HepG2 (cell line): ENCODE data around the gene C20orf96. TPM values are rescaled to one million over a fixed set of nuclear protein-coding genes. Genes with fewer than 3 reads are reported as not detected.
A peak's percentile ranks its signal among the peaks of the same experiment; 100 is the strongest.

Experiments
- FOXA3 ChIP-seq: IDR thresholded peaks from 2 replicates; pipeline ENCODE4 v1.6.1; 2016; ENCODE audit warnings: missing genetic modification reagents, missing compliant biosample characterization
- HOXA9 ChIP-seq: sonication (generic); formaldehyde crosslinking; IDR thresholded peaks from 2 replicates; pipeline ENCODE4 v1.8.1; 2022; ENCODE audit warnings: missing genetic modification reagents, mild to moderate bottlenecking, moderate library complexity, borderline replicate concordance
- LRRFIP1 ChIP-seq: sonication (generic); formaldehyde crosslinking; conservative IDR thresholded peaks from 2 replicates; pipeline ENCODE4 v1.4.0; 2020; ENCODE audit warnings: missing genetic modification reagents
- MEIS1 ChIP-seq: sonication (generic); formaldehyde crosslinking; IDR thresholded peaks from 2 replicates; pipeline ENCODE4 v1.9.0; 2021; ENCODE audit warnings: mild to moderate bottlenecking, missing genetic modification reagents, moderate library complexity, borderline replicate concordance
- THAP8 ChIP-seq: sonication (generic); formaldehyde crosslinking; IDR thresholded peaks from 2 replicates; pipeline ENCODE4 v1.5.1; 2020; ENCODE audit warnings: missing genetic modification reagents, mild to moderate bottlenecking, borderline replicate concordance
- ZNF121 ChIP-seq: sonication (generic); formaldehyde crosslinking; IDR thresholded peaks from 2 replicates; pipeline ENCODE4 v1.5.0; 2020; ENCODE audit warnings: mild to moderate bottlenecking, missing genetic modification reagents
- ZNF274 ChIP-seq: sonication (generic); formaldehyde crosslinking; IDR thresholded peaks from 2 replicates; pipeline ENCODE4 v1.5.1; 2020; ENCODE audit warnings: mild to moderate bottlenecking, missing genetic modification reagents
- ZNF280B ChIP-seq: sonication (generic); formaldehyde crosslinking; IDR thresholded peaks from 2 replicates; pipeline ENCODE4 v1.5.0; 2020; ENCODE audit warnings: missing genetic modification reagents, mild to moderate bottlenecking, borderline replicate concordance
- ZNF292 ChIP-seq: sonication (generic); formaldehyde crosslinking; IDR thresholded peaks from 2 replicates; pipeline ENCODE4 v1.8.1; 2022; ENCODE audit warnings: mild to moderate bottlenecking, low read depth, missing genetic modification reagents, borderline replicate concordance
- ZNF30 ChIP-seq: sonication (generic); formaldehyde crosslinking; IDR thresholded peaks from 2 replicates; pipeline ENCODE4 v1.5.0; 2020; ENCODE audit warnings: mild to moderate bottlenecking, missing genetic modification reagents
- ZNF329 ChIP-seq: sonication (generic); formaldehyde crosslinking; IDR thresholded peaks from 2 replicates; pipeline ENCODE4 v1.9.0; 2021; ENCODE audit warnings: low read depth, mild to moderate bottlenecking, missing genetic modification reagents
- ZNF382 ChIP-seq: sonication (generic); formaldehyde crosslinking; IDR thresholded peaks from 2 replicates; pipeline ENCODE4 v1.5.0; 2020; ENCODE audit warnings: missing genetic modification reagents, mild to moderate bottlenecking, borderline replicate concordance
- ZNF773 ChIP-seq: sonication (generic); formaldehyde crosslinking; IDR thresholded peaks from 2 replicates; pipeline ENCODE4 v1.4.0; 2020; ENCODE audit warnings: missing genetic modification reagents, borderline replicate concordance
- polyA plus RNA-seq, 8 experiments: library from polyadenylated mRNA; depleted of rRNA in 3 of 8; stranded (reverse) in 7 of 8; unstranded in 1 of 8; fragments of >200 nt; fragmentation: Illumina TruSeq in 4 of 8; extraction: Trizol in 4 of 8; gene quantifications; 2 replicates each; pipeline versions ENCODE4 v1.2.1 to v1.2.3, GENCODE V29; 2011 to 2016; ENCODE audit warnings: low read depth in 4 of 8, missing spikeins in 1 of 8, mixed read lengths in 1 of 8; ENCODE audit not compliant: insufficient read depth in 1 of 8
- total RNA-seq, 5 experiments: library from RNA; depleted of rRNA; stranded (reverse); fragments of >200 nt; fragmentation: Illumina TruSeq; extraction: Trizol; gene quantifications; 2 replicates each; pipeline ENCODE4 v1.2.3, GENCODE V29; 2016; ENCODE audit warnings: low read depth in 1 of 5
- TF ChIP-seq, protein P1 (sequence below): sonication (generic); formaldehyde crosslinking; IDR thresholded peaks from 2 replicates; pipeline ENCODE4 v1.4.0; 2020; ENCODE audit warnings: missing genetic modification reagents
- TF ChIP-seq, protein P2 (sequence below), 2 experiments: fragments of 450-650 bp in 1 of 2; sonication (generic) in 1 of 2; formaldehyde crosslinking; IDR thresholded peaks; 2 replicates each; pipeline versions ENCODE4 v1.5.0 to v1.8.0; 2020 to 2022; ENCODE audit warnings: mild to moderate bottlenecking in 1 of 2, missing genetic modification reagents in 1 of 2

The C20orf96 gene
- total and polyA plus RNA-seq, 2 of the 13 experiments (the other 11 are each of a cell fraction or from before 2014, with no cell fraction given), result 3.8 to 20.6 TPM

- TF ChIP-seq ZNF280B (CRISPR knock-in tag), result peak; percentile 22; the same call in 1 of the 2 replicates
- no peak; the same call in 1 of the 2 replicates for TF ChIP-seq ZNF274
- TF ChIP-seq LRRFIP1 (CRISPR knock-in tag), result no peak
- no peak for TF ChIP-seq ZNF329 (CRISPR knock-in tag)
- TF ChIP-seq ZNF773 (CRISPR knock-in tag), result peak; percentile 33; the same call in 1 of the 2 replicates
- TF ChIP-seq THAP8, result 0 out of 2 replicates have a peak, but pooled peaks have one; percentile 69
- TF ChIP-seq, protein P1, sequence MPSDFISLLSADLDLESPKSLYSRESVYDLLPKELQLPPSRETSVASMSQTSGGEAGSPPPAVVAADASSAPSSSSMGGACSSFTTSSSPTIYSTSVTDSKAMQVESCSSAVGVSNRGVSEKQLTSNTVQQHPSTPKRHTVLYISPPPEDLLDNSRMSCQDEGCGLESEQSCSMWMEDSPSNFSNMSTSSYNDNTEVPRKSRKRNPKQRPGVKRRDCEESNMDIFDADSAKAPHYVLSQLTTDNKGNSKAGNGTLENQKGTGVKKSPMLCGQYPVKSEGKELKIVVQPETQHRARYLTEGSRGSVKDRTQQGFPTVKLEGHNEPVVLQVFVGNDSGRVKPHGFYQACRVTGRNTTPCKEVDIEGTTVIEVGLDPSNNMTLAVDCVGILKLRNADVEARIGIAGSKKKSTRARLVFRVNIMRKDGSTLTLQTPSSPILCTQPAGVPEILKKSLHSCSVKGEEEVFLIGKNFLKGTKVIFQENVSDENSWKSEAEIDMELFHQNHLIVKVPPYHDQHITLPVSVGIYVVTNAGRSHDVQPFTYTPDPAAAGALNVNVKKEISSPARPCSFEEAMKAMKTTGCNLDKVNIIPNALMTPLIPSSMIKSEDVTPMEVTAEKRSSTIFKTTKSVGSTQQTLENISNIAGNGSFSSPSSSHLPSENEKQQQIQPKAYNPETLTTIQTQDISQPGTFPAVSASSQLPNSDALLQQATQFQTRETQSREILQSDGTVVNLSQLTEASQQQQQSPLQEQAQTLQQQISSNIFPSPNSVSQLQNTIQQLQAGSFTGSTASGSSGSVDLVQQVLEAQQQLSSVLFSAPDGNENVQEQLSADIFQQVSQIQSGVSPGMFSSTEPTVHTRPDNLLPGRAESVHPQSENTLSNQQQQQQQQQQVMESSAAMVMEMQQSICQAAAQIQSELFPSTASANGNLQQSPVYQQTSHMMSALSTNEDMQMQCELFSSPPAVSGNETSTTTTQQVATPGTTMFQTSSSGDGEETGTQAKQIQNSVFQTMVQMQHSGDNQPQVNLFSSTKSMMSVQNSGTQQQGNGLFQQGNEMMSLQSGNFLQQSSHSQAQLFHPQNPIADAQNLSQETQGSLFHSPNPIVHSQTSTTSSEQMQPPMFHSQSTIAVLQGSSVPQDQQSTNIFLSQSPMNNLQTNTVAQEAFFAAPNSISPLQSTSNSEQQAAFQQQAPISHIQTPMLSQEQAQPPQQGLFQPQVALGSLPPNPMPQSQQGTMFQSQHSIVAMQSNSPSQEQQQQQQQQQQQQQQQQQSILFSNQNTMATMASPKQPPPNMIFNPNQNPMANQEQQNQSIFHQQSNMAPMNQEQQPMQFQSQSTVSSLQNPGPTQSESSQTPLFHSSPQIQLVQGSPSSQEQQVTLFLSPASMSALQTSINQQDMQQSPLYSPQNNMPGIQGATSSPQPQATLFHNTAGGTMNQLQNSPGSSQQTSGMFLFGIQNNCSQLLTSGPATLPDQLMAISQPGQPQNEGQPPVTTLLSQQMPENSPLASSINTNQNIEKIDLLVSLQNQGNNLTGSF, result no peak
- TF ChIP-seq MEIS1 (CRISPR knock-in tag), result no peak
- no peak for TF ChIP-seq FOXA3 (CRISPR knock-in tag)
- TF ChIP-seq HOXA9 (CRISPR knock-in tag), result no peak
- TF ChIP-seq ZNF121 (CRISPR knock-in tag), result no peak
- TF ChIP-seq, protein P2, sequence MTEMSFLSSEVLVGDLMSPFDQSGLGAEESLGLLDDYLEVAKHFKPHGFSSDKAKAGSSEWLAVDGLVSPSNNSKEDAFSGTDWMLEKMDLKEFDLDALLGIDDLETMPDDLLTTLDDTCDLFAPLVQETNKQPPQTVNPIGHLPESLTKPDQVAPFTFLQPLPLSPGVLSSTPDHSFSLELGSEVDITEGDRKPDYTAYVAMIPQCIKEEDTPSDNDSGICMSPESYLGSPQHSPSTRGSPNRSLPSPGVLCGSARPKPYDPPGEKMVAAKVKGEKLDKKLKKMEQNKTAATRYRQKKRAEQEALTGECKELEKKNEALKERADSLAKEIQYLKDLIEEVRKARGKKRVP (CRISPR knock-in tag; IDR thresholded peaks at IDR 0.05), result 0 out of 4 replicates have a peak, but pooled peaks of 1 of the 2 experiments have one; percentile 12
- no peak for TF ChIP-seq ZNF382
- TF ChIP-seq ZNF292 (CRISPR knock-in tag), result peak; percentile 42; the same call in 1 of the 2 replicates
- TF ChIP-seq ZNF30 (CRISPR knock-in tag), result no peak
Observed at GRCh38 chr20:290084-290831, at the start of gene C20orf96 (continued).
